K562 (cell line): ENCODE measurements around the gene SYPL2. TPM values are rescaled to one million over a fixed set of nuclear protein-coding genes. Genes with fewer than 3 reads are reported as not detected.

Source experiments
- BRD4 ChIP-seq: fragments of 200-600 bp; sonication (generic); IDR thresholded peaks from 2 replicates; pipeline ENCODE4 v1.6.1; 2017; ENCODE audit warnings: inconsistent platforms
- CCAR2 ChIP-seq: fragments of 200-400 bp; formaldehyde crosslinking; IDR thresholded peaks from 2 replicates; pipeline ENCODE4 v1.6.1; 2017; ENCODE audit warnings: mild to moderate bottlenecking, low read depth, low read length
- COPS2 ChIP-seq: fragments of 450-650 bp; conservative IDR thresholded peaks from 2 replicates; pipeline ENCODE4 v1.6.1; 2016; ENCODE audit warnings: mild to moderate bottlenecking, moderate library complexity
- CTBP1 ChIP-seq: fragments of 450-650 bp; IDR thresholded peaks from 2 replicates; pipeline ENCODE4 v1.6.1; 2016; ENCODE audit warnings: borderline replicate concordance
- E2F3 ChIP-seq: fragments of 250-450 bp; sonication (Bioruptor Pico); IDR thresholded peaks from 2 replicates; pipeline ENCODE4 v1.4.0; 2020; ENCODE audit warnings: mild to moderate bottlenecking
- E4F1 ChIP-seq: fragments of 250-450 bp; sonication (Bioruptor Pico); IDR thresholded peaks from 2 replicates; pipeline ENCODE4 v1.5.0; 2021; ENCODE audit warnings: mild to moderate bottlenecking, borderline replicate concordance
- KDM2B ChIP-seq: fragments of 250-450 bp; sonication (Bioruptor Pico); IDR thresholded peaks from 2 replicates; pipeline ENCODE4 v1.8.0; 2021; ENCODE audit warnings: mild to moderate bottlenecking, moderate library complexity
- REST ChIP-seq, 2 experiments: fragments of 450-650 bp; formaldehyde crosslinking in 1 of 2; IDR thresholded peaks; 2 replicates each; pipeline versions ENCODE4 v1.4.0 to v1.6.1; 2014 to 2020; ENCODE audit warnings: mild to moderate bottlenecking in 2 of 2, borderline replicate concordance in 1 of 2, low read depth in 1 of 2
- RHOXF2B ChIP-seq: fragments of 250-450 bp; sonication (Bioruptor Pico); conservative IDR thresholded peaks from 2 replicates; pipeline ENCODE4 v1.5.1; 2021
- SREBF2 ChIP-seq: sonication (generic); formaldehyde crosslinking; IDR thresholded peaks from 2 replicates; pipeline ENCODE4 v1.4.0; 2020; ENCODE audit warnings: mild to moderate bottlenecking, missing genetic modification reagents
- THRAP3 ChIP-seq: fragments of 450-650 bp; IDR thresholded peaks from 2 replicates; pipeline ENCODE4 v1.6.1; 2016; ENCODE audit warnings: mild to moderate bottlenecking, inconsistent platforms, borderline replicate concordance
- XRCC3 ChIP-seq: fragments of 450-650 bp; IDR thresholded peaks from 2 replicates; pipeline ENCODE4 v1.6.1; 2017; ENCODE audit warnings: mild to moderate bottlenecking, moderate library complexity
- ZBTB8A ChIP-seq: fragments of 450-650 bp; IDR thresholded peaks from 2 replicates; pipeline ENCODE4 v1.6.1; 2018; ENCODE audit warnings: mild to moderate bottlenecking, moderate library complexity; ENCODE audit not compliant: partially characterized antibody
- ZBTB9 ChIP-seq: fragments of 450-650 bp; formaldehyde crosslinking; IDR thresholded peaks from 2 replicates; pipeline ENCODE4 v1.4.0; 2020; ENCODE audit warnings: mild to moderate bottlenecking, moderate library complexity
- ZNF232 ChIP-seq: sonication (generic); formaldehyde crosslinking; IDR thresholded peaks from 2 replicates; pipeline ENCODE4 v1.8.0; 2022; ENCODE audit warnings: mild to moderate bottlenecking, missing genetic modification reagents
- ZNF354B ChIP-seq: fragments of 250-450 bp; sonication (Bioruptor Pico); IDR thresholded peaks from 2 replicates; pipeline ENCODE4 v1.4.0; 2020
- ZZZ3 ChIP-seq: fragments of 450-650 bp; IDR thresholded peaks from 2 replicates; pipeline ENCODE4 v1.6.1; 2016; ENCODE audit warnings: antibody characterized with exemption, mild to moderate bottlenecking, moderate library complexity
- polyA plus RNA-seq, 8 experiments: library from polyadenylated mRNA; depleted of rRNA in 4 of 8; stranded (reverse) in 5 of 8; unstranded in 3 of 8; fragments of >200 nt; fragmentation: Nextera tagmentation in 2 of 8; fragmentation: Illumina TruSeq in 1 of 8; extraction: Ambion mirVana in 2 of 8; extraction: Trizol in 1 of 8; gene quantifications; 2 replicates each; pipeline versions ENCODE4 v1.2.1 to v1.2.3, GENCODE V29; 2011 to 2014; ENCODE audit warnings: inconsistent platforms in 1 of 8, missing spikeins in 1 of 8
- total RNA-seq, 7 experiments: library from RNA; depleted of rRNA in 6 of 7; stranded (reverse); fragments of >200 nt in 6 of 7; fragmentation: Illumina TruSeq in 2 of 7; extraction: Trizol in 2 of 7; gene quantifications; 2 replicates each; pipeline versions ENCODE4 v1.2.1 to v1.2.3, GENCODE V29; 2011 to 2021; ENCODE audit warnings: low replicate concordance in 1 of 7

The SYPL2 gene
- total and polyA plus RNA-seq, 9 of the 15 experiments (the other 6 are each of a cell fraction or from before 2014, with no cell fraction given), result 0.03 to 0.20 (median 0.07) TPM; not detected in 2

GRCh38 chr1:109482791-109483671 is 16.7 kb downstream of the SYPL2 start (continued):
- no peak for TF ChIP-seq BRD4
- no peak for TF ChIP-seq KDM2B (CRISPR knock-in tag)
- no peak for TF ChIP-seq THRAP3
- TF ChIP-seq ZBTB9, result 0 out of 2 replicates have a peak, but pooled peaks have one; percentile 44
- TF ChIP-seq CCAR2, result no peak
- no peak for TF ChIP-seq E4F1 (CRISPR knock-in tag)
- TF ChIP-seq ZNF232 (CRISPR knock-in tag), result no peak
- TF ChIP-seq ZBTB8A, result no peak
- no peak for TF ChIP-seq ZZZ3
- no peak for TF ChIP-seq E2F3 (CRISPR knock-in tag)
- no peak for TF ChIP-seq COPS2
- TF ChIP-seq SREBF2 (CRISPR knock-in tag), result no peak
- 0 out of 2 replicates have a peak, but pooled peaks have one; percentile 34 for TF ChIP-seq RHOXF2B (CRISPR knock-in tag)
- no peak for TF ChIP-seq XRCC3
- TF ChIP-seq ZNF354B (CRISPR knock-in tag), result no peak
- TF ChIP-seq REST (IDR thresholded peaks at IDR 0.05; ENCODE audit: borderline replicate concordance), result no peak
- peak; percentile 68 for TF ChIP-seq REST (CRISPR knock-in tag; IDR thresholded peaks at IDR 0.05; ENCODE audit: low read depth)
- no peak for TF ChIP-seq CTBP1
